ENCODE results near the gene ODF2.

- TF ChIP-seq, protein P1, sequence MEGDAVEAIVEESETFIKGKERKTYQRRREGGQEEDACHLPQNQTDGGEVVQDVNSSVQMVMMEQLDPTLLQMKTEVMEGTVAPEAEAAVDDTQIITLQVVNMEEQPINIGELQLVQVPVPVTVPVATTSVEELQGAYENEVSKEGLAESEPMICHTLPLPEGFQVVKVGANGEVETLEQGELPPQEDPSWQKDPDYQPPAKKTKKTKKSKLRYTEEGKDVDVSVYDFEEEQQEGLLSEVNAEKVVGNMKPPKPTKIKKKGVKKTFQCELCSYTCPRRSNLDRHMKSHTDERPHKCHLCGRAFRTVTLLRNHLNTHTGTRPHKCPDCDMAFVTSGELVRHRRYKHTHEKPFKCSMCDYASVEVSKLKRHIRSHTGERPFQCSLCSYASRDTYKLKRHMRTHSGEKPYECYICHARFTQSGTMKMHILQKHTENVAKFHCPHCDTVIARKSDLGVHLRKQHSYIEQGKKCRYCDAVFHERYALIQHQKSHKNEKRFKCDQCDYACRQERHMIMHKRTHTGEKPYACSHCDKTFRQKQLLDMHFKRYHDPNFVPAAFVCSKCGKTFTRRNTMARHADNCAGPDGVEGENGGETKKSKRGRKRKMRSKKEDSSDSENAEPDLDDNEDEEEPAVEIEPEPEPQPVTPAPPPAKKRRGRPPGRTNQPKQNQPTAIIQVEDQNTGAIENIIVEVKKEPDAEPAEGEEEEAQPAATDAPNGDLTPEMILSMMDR (IDR thresholded peaks at IDR 0.05), result no peak
- TF ChIP-seq POLR2A (IDR thresholded peaks at IDR 0.05) (no peak), POLR2AphosphoS5 (IDR thresholded peaks at IDR 0.05) (no peak)
Observed at GRCh38 chr9:128494746-128495129, 38.9 kb downstream of the ODF2 start.

All from breast epithelium (tissue), 3 donors.